NCI-H1694 (cell line): ENCODE measurements around the gene EML4.
A peak's percentile ranks its signal among the peaks of the same experiment; 100 is the strongest.
"Not testable (repeated sequence)": the region's sequence is repeated elsewhere in the genome, so short reads cannot be mapped to it uniquely, and the experiment has no call there.

Experiments used
- DNase-seq: peaks from one replicate; lab custom pipeline; 2025; lab: John Stamatoyannopoulos, UW

Gene EML4, protein sequence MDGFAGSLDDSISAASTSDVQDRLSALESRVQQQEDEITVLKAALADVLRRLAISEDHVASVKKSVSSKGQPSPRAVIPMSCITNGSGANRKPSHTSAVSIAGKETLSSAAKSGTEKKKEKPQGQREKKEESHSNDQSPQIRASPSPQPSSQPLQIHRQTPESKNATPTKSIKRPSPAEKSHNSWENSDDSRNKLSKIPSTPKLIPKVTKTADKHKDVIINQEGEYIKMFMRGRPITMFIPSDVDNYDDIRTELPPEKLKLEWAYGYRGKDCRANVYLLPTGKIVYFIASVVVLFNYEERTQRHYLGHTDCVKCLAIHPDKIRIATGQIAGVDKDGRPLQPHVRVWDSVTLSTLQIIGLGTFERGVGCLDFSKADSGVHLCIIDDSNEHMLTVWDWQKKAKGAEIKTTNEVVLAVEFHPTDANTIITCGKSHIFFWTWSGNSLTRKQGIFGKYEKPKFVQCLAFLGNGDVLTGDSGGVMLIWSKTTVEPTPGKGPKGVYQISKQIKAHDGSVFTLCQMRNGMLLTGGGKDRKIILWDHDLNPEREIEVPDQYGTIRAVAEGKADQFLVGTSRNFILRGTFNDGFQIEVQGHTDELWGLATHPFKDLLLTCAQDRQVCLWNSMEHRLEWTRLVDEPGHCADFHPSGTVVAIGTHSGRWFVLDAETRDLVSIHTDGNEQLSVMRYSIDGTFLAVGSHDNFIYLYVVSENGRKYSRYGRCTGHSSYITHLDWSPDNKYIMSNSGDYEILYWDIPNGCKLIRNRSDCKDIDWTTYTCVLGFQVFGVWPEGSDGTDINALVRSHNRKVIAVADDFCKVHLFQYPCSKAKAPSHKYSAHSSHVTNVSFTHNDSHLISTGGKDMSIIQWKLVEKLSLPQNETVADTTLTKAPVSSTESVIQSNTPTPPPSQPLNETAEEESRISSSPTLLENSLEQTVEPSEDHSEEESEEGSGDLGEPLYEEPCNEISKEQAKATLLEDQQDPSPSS

GRCh38 chr2:42169100-42169873 lies at the start of gene EML4:
TSS of gene EML4 (plus strand) at chr2:42169353. CDS start at chr2:42169612, 259 bp downstream.
- peak; percentile 55 for DNase-seq

- DNase-seq = no peak
Observed at GRCh38 chr2:42123426-42123825, 45.7 kb upstream of the EML4 start.

- no peak for DNase-seq
Observed at GRCh38 chr2:42124011-42124785, 45.0 kb upstream of the EML4 start.

GRCh38 chr2:42125841-42126594 lies 43.1 kb upstream of the EML4 start:
- DNase-seq = no peak

DNA sequence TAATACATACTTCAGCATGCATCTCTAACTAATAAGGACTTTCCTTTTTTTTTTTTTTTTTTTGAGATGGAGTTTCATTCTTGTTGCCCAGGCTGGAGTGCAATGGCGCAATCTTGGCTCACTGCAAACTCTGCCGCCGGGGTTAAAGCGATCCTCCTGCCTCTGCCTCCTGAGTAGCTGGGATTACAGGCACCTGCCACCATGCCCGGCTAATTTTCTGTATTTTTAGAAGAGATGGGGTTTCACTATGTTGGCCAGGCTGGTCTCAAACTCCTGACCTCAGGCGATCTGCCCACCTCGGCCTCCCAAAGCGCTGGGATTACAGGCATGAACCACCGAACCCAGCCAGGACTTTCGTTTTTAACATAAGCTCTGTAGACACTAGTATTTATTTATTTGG lies 42.3 kb upstream of the EML4 start:
- not testable (repeated sequence) for DNase-seq

DNA sequence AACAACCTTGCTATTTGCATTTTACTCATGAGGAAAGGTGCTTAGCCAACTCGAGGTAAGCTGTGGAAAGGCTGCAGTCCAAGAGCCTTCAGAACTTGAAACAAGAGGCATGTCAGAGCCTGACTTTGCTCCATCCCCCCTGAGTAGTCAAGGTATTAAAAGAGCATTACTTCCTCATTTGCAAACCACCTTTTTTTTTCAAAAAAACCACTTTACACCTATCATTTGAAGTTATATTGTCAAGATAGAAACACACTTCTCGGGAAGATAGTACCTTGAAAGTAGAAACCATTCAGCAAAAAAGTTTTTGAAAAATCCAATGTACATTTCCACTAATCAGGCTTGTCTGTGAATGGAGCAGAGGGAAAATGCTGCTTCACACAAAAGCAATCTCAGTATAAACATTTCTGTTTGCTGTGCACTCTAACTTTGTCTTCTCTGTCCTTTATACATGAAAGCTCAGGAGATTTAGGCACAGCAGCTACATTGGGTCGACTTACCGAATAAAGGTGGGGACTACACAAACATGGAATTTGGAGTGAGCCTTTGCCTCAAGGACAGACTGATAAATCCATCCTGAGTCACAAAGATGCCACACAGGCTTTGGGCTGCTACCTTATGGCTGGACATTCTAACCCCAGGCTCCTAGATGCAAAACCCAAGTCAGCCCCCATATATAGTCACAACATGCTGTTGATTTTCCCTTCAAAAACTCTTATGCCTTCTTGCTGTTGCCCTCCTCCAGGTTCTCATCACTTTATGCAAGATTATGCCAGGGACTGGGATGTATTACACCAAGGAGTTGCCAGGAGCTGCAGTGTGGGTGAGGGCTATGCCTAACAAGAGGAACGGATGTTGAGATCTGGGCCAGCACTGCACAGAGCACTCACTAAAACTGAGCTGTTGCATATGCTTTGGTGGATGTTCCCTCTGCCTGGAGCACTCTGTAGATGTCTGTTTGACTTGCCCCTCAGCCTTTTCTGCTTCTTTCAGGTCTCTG lies 41.4 kb upstream of the EML4 start:
- DNase-seq = no peak

DNA sequence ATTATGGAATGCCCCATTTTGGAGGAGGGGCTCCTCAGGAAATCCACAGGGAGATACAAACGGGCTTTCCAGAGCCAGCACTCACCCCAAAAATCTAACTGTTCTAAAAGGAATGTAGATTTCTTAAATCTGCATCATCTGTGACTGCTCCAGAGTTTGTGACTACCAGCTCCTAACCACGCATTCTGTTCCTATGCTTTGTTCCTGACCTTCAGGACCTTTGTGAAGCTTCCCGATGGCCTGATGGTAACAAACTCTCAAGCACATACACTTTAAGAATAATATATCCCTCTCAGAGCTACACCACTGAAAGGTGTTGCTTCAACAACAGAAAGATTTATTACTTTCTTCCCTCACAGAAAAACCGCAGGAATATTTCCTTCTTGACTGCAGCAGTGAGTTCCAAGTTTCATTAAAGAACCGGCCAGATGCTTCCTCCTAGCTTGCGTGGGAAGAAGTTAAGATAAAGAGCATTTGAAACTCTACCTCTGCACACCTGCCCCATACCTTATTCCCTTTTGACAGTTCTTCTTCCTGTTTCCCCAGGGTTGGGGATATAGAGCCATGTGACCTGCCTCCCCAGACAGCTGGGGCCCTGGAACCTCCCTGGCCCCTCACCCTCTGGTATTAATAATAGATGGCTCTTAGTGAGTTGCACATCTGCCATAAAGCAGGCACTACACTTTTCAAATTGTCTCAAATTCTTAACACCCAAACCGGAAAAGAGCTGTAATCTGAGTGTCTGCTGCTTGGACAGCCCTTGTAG lies 40.2 kb upstream of the EML4 start:
- no peak for DNase-seq

GRCh38 chr2:42129487-42129852 lies 39.7 kb upstream of the EML4 start:
- DNase-seq = no peak

GRCh38 chr2:42129947-42130346 lies 39.2 kb upstream of the EML4 start:
- DNase-seq = no peak

GRCh38 chr2:42130858-42131257 lies 38.3 kb upstream of the EML4 start:
- not testable (repeated sequence) for DNase-seq

GRCh38 chr2:42132191-42132965 lies 36.8 kb upstream of the EML4 start:
- DNase-seq = no peak

DNA sequence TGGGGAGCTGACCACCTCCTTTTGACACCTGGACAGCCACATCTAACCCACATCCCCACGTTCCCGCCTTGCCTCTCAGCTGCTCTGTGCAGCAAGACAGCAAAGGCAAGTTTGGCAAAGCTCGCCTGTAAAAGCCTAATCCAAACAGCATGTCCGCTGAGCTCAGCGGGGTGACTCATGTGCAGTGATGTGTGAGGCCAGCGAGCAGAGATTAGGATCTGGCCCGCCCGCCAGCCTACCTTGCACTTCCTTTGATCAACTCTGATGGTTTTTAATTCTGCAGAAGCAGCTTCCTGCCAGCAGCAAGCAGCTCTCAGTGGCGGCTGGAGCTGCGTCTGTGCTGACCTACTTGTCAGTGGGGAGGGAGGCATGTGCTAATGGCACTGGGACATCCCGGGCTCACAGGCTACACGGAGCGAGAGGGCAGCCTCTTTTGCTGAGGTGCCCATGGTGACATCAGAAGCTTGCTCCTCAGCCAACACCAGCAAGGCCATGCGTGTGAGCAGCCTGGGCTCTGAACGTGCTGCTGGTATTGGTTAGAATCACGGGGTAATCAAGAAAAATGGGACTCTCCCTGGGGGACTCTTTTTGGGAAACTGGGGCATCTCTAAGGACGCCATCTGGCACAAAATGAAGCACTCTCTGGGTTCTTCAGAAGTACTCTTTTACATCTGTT lies 36.0 kb upstream of the EML4 start:
- DNase-seq = peak; percentile 63

DNA sequence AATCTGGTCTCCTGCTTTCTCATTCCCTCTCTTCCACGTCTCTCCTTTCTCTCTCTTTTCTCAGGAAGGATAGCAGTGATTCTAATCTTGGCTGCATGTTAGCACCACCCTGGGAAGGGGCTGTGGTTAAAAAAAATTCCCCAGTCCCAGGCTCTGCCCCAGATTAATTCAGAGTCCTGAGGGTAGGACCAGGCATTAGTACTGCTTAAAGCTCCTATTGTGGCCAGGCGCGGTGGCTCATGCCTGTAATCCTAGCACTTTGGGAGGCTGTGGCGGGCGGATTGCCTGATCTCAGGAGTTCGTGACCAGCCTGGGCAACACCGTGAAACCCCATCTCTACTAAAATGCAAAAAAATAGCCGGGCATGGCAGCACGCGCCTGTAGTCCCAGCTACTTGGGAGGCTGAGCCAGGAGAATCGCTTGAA lies 35.4 kb upstream of the EML4 start:
- DNase-seq = no peak

- not testable (repeated sequence) for DNase-seq
Observed at GRCh38 chr2:42134401-42134932, 34.7 kb upstream of the EML4 start.

DNA sequence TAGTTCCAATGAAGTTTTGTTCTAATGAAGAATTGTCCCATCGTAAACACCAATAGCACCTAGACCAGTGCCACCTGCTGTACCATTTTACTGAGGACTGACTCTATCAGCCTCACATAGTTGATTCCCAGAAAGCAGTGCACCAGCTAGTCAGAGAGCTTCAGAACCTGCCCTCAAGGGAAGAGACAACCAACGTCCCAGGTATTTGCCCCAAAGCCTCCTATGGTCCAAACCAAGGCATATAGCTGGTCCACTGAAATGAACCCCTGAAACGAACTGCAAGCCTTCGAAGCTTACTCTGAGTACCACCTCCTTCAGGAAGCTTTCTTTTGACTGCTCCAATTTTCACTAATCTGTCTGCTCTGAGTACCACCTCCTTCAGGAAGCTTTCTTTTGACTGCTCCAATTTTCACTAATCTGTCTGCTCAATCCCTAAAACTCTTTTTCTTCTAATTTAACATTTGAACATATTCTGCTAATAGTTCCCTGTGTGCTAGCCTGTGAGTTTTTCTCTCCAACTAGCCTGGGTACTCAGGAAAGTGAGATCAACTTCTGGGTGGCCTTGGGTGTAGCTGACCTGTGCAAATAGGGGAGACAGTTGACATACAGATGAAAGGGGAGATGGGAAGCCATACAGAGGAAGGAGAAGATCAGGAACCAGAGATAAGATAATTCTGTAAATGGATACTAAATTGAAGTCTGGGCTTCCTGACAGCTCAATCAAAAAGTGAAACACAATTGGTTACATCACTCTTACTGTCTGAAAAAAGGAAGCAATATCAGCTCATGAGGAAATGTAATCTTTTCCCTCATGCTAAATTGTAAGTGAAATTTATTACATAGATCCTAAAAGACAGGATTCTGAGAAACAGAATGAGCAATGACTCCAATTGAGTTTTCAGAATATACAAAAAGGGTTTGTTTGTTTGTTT lies 33.5 kb upstream of the EML4 start:
- no peak for DNase-seq

GRCh38 chr2:42136782-42137124 lies 32.4 kb upstream of the EML4 start:
- DNase-seq = no peak
